DMS53 (cell line): ENCODE measurements around the gene ZNF639.

Experiments
- DNase-seq: peaks from one replicate; lab custom pipeline; 2025; lab: John Stamatoyannopoulos, UW

The ZNF639 gene

GRCh38 chr3:179318876-179319275 lies 4.0 kb upstream of the ZNF639 start:
- no peak for DNase-seq

- peak; percentile 46 for DNase-seq
Observed at GRCh38 chr3:179321668-179322285, 1.1 kb upstream of the ZNF639 start.

- DNase-seq = peak; percentile 75
Observed at GRCh38 chr3:179323197-179324110, 623 bp downstream of the ZNF639 start.

GRCh38 chr3:179324270-179324754 lies 1.5 kb downstream of the ZNF639 start:
- no peak for DNase-seq

GRCh38 chr3:179330438-179330837 lies 7.6 kb downstream of the ZNF639 start:
- DNase-seq = no peak

- no peak for DNase-seq
Observed at GRCh38 chr3:179332240-179332639, 9.4 kb downstream of the ZNF639 start.

- no peak for DNase-seq
Observed at GRCh38 chr3:179333084-179333483, 10.3 kb downstream of the ZNF639 start.

GRCh38 chr3:179336345-179336929 lies 13.6 kb downstream of the ZNF639 start:
- no peak for DNase-seq

- peak; percentile 95 for DNase-seq
Observed at GRCh38 chr3:179347345-179348194, 24.7 kb downstream of the ZNF639 start, which contains the start of gene MFN1. Gene MFN1, plus strand, starts transcription at chr3:179347709. Its CDS starts 1,143 bp downstream, at chr3:179348852.

GRCh38 chr3:179348325-179349013 lies 25.6 kb downstream of the ZNF639 start:
- DNase-seq = peak; percentile 21

GRCh38 chr3:179355996-179356395 lies 33.2 kb downstream of the ZNF639 start:
- DNase-seq = no peak

GRCh38 chr3:179363332-179363731 lies 40.5 kb downstream of the ZNF639 start:
- no peak for DNase-seq

GRCh38 chr3:179369621-179370020 lies 46.8 kb downstream of the ZNF639 start:
- no peak for DNase-seq

GRCh38 chr3:179373938-179374337 lies 51.1 kb downstream of the ZNF639 start:
- peak; percentile 6 for DNase-seq

GRCh38 chr3:179375091-179375999 lies 52.5 kb downstream of the ZNF639 start:
- no peak for DNase-seq

- DNase-seq = no peak
Observed at GRCh38 chr3:179376474-179376873, 53.6 kb downstream of the ZNF639 start.
